Measurements from ENCODE around the gene MAMDC2. TPM values are rescaled to one million over a fixed set of nuclear protein-coding genes. Genes with fewer than 3 reads are reported as not detected.

Gene MAMDC2
- total RNA-seq, 1 experiment from 2014 or later, result 4.6 TPM

GRCh38 chr9:70261131-70261870, 217.7 kb downstream of the MAMDC2 start:
- H3K56ac ChIP-seq (ENCODE audit: insufficient read length, low read depth, low read length), result no peak overlapping the region
- H3K18ac ChIP-seq (ENCODE audit: insufficient read length, low read depth, low read length), result no peak overlapping the region
- H3K23ac ChIP-seq (ENCODE audit: insufficient read length, low read depth, low read length), result no peak overlapping the region
- no peak for DNase-seq
- H2BK15ac ChIP-seq (ENCODE audit: low read depth, low read length), result no peak overlapping the region
- H3K4me1 ChIP-seq (ENCODE audit: insufficient read depth, low read length), result no peaks in the 10 kb centered on the region
- H2BK120ac ChIP-seq (ENCODE audit: low read depth, low read length, poor library complexity, severe bottlenecking), result no peak overlapping the region
- H3K14ac ChIP-seq (ENCODE audit: insufficient read depth, low read length), result no peak overlapping the region
- no peak overlapping the region for H3K4me3 Mint-ChIP-seq
- no CpG with 5 or more reads among the region's 4 CpGs for WGBS (ENCODE audit: extremely low coverage, insufficient read length, low lambda C conversion rate)
- no peak overlapping the region for H2BK20ac ChIP-seq (ENCODE audit: low read depth, low read length, poor library complexity, severe bottlenecking)
- H4K8ac ChIP-seq (replicated peaks; ENCODE audit: insufficient read length, low read depth, low read length), result no peak overlapping the region
- no peak overlapping the region for H3K9ac ChIP-seq (ENCODE audit: extremely low read depth, insufficient read length, low read length)
- H4K91ac ChIP-seq (ENCODE audit: insufficient read length, low read depth, low read length), result no peak overlapping the region
- no peaks in the 10 kb centered on the region for H3K27me3 ChIP-seq (ENCODE audit: insufficient read depth, low read length)
- no peak overlapping the region for H2BK12ac ChIP-seq (ENCODE audit: insufficient read length, low read depth, low read length)
- no peak overlapping the region for H3K4me2 ChIP-seq (ENCODE audit: insufficient read depth, insufficient read length, low read length)
- H3K4me1 Mint-ChIP-seq, result peaks cover 45 to 49% of the 10 kb centered on the region in 2 experiments
- H3K4ac ChIP-seq (ENCODE audit: low read depth, low read length), result no peak overlapping the region
- no peak overlapping the region for H3K27ac ChIP-seq (ENCODE audit: insufficient read length, low read depth, low read length)
- no peak for TF ChIP-seq CTCF (conservative IDR thresholded peaks at IDR 0.05)
- H3K27me3 Mint-ChIP-seq (ENCODE audit: low read depth), result peaks cover 2% of the 10 kb centered on the region; the same call in 1 of the 2 replicates
- H3K9me3 Mint-ChIP-seq, result no peaks in the 10 kb centered on the region
- H2AFZ ChIP-seq (ENCODE audit: low read length), result no peak overlapping the region
- H4K20me1 ChIP-seq (ENCODE audit: control insufficient read depth, insufficient read depth, insufficient read length), result no peaks in the 10 kb centered on the region
- peaks cover 9% of the 10 kb centered on the region for H3K79me1 ChIP-seq (ENCODE audit: insufficient read depth, low read depth, low read length, poor library complexity, severe bottlenecking)
- no peak overlapping the region for H3T11ph ChIP-seq (ENCODE audit: low read length)
- no peaks in the 10 kb centered on the region for H3K9me3 ChIP-seq (ENCODE audit: control insufficient read depth, low read depth, low read length)
- H4K5ac ChIP-seq (ENCODE audit: insufficient read length, low read depth, low read length), result no peak overlapping the region
- peak overlapping the region in 1 of 3 experiments; percentile 5; a peak in 1 of 7 replicates for H3K27ac Mint-ChIP-seq
- H3K79me2 ChIP-seq (ENCODE audit: insufficient read depth, low read length), result peaks cover 19% of the 10 kb centered on the region; the same call in 1 of the 2 replicates
- H2BK5ac ChIP-seq (ENCODE audit: insufficient read length, low read length), result no peak overlapping the region
- H3K23me2 ChIP-seq (ENCODE audit: insufficient read length, low read depth, low read length, poor library complexity, severe bottlenecking), result peaks cover 4% of the 10 kb centered on the region
- H3K36me3 Mint-ChIP-seq (ENCODE audit: insufficient read depth in 1 of 3, low read depth in 3 of 3), result peaks cover 25 to 40% (median 38%) of the 10 kb centered on the region in 3 experiments
- no peak overlapping the region for H2AK5ac ChIP-seq (ENCODE audit: insufficient read length, low read length)
